ENCODE results near the gene ATG2A.

GRCh38 chr11:64894812-64895452, 22.1 kb downstream of the ATG2A start:
- TF ChIP-seq CTCF (IDR thresholded peaks at IDR 0.05) = no peak
- TF ChIP-seq ZFX (IDR thresholded peaks at IDR 0.05; ENCODE audit: borderline replicate concordance) = no peak

All from 22Rv1 (cell line).